ENCODE measurements around the gene C9orf57.
"Not testable (repeated sequence)": the region's sequence is repeated elsewhere in the genome, so short reads cannot be mapped to it uniquely, and the experiment has no call there.

The C9orf57 gene, protein sequence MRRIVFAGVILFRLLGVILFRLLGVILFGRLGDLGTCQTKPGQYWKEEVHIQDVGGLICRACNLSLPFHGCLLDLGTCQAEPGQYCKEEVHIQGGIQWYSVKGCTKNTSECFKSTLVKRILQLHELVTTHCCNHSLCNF

DNA sequence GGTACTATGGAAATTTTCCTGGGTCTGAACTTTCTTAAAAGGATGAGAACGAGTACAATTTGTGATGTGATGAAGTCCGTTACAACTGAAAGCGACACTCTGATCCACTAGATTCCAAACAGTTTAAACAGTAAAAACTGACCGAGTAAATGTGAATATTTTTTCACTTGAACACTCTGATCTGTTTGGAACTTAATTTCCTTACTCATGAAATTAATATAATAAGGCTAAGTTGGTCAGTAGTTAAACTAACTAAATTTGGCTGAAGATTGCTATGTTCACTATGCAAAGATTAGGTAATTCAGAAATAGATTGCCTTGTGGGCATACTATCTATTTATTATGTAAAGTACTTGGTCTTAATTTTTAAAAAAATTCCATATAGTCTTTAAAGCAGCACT, at the start of gene C9orf57:
TSS of gene C9orf57 (minus strand) at position 101 of the 400 bp plus-strand sequence. CDS start 1,282 bp downstream, outside the sequence.
- no peak for DNase-seq

DNA sequence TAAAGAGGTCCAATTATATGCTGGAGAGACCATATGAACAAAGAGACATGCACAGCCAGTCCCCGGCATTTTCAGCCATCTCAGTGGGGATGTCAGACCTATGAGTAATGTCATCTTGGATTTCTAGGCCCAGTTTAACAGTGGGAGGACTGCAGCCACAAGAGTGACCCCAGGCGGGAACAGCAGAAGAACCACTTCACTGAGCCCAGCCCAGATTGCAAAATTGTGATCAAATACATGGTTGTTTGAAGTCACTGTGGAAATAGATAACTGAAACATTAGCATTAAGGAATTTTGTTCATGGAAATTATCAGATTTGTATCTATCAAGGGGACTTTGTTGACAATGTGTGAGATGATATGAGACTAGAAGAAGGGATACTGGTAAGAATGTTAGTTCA, 42.1 kb upstream of the C9orf57 start:
- DNase-seq = no peak

- not testable (repeated sequence) for DNase-seq
Observed at GRCh38 chr9:72095520-72095919, 35.1 kb upstream of the C9orf57 start.

- DNase-seq = no peak
Observed at GRCh38 chr9:72092820-72093219, 32.4 kb upstream of the C9orf57 start.

GRCh38 chr9:72089451-72090130, 29.2 kb upstream of the C9orf57 start:
- DNase-seq = no peak

DNA sequence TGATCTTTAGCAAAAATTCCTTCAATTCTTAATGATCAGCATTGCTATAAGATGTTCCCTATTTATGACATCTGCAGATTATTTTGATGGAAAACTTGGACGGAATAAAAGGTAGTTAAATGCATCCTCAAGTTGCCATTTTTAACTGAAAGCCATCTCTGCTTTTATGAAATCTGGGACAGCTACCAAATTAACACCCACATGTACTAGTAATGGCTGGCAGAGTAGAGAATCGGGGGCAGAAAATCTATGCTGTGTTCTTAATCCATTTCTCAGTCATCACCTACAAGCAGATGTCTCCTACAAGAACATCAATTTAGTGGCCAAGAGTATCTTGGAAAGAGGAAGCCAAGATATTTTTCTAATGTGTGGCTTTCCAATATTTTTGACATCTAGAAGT, 22.1 kb upstream of the C9orf57 start:
- DNase-seq = no peak

- DNase-seq = not testable (repeated sequence)
Observed at GRCh38 chr9:72074666-72075065, 14.3 kb upstream of the C9orf57 start.

DNA sequence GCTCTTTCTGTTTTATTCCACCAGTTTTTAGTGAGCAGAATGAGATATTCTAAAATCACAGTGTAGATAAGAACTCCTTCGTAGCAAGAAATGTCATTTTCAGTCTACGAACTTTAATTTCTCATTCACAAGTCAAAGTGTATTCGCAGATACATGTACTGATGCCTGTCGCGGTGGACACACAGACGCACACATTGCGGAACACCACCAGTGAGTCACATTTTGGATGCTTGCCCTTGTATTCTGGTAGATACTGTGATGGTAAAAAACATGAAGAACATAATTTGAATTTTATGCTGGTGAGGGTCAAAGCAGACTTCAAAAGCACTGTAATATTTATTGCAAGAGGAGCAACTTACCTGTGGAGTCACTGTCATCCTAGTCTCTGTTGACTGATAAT, 4.7 kb upstream of the C9orf57 start:
- DNase-seq = no peak

DNA sequence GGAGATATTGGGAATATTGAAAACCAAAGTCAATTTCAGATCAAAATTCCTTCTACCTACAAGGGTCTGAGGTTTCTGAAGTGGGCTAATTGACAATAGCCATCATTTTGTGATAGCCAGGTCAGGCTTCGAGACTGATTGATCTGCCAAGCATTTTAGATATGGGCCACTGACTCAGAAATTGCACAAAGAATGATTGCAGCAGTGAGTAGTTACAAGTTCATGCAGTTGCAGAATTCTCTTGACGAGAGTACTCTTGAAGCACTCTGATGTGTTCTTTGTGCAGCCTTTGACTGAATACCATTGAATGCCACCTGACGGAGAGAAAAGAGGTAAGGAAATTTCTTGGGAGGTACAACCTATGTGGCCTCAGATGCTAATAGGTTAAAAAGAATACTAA, 8.3 kb downstream of the C9orf57 start:
- no peak for DNase-seq

- DNase-seq = no peak
Observed at GRCh38 chr9:72048850-72049249, 11.6 kb downstream of the C9orf57 start.

GRCh38 chr9:72046630-72047456, 13.6 kb downstream of the C9orf57 start:
- no peak for DNase-seq

DNA sequence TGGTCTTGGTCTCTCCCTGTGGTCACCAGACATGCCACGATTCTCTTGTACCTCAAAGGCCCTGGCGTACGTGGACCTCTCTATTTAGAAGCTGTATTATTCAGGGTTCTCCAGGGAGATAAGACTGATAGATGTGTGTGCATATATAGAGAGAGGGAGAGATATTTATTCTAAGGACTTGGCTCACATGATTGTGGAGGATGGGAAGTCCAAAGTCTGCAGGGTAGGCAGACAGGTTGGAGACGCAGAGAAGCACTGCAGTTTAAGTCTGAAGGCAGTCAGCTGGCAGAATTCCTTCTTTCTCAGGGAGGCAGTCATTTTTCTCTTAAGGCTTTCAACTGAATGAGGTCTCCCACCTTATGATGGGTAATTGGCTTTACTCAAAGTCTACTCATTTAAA, 16.3 kb downstream of the C9orf57 start:
- DNase-seq = no peak

DNA sequence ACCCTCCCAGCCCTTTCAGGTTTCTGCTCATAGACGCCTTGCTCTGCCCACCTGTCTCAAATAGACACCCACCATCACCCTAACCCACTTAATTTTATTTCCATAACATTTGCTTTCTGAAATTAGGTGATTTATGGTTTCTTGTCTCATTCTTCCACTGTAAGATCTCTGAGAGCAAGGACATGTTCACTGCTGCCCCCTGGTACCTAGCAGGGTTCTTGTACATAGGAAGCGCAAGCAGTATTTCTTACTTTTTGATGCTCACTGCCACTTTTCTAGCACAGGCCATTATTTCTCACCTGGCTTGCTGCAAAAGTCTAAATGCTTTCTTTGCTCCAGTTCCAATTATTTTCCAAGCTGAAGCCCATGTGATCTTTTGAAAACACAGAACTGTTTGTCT, 16.8 kb downstream of the C9orf57 start:
- no peak for DNase-seq

- no peak for DNase-seq
Observed at GRCh38 chr9:72042928-72043327, 17.5 kb downstream of the C9orf57 start.

DNA sequence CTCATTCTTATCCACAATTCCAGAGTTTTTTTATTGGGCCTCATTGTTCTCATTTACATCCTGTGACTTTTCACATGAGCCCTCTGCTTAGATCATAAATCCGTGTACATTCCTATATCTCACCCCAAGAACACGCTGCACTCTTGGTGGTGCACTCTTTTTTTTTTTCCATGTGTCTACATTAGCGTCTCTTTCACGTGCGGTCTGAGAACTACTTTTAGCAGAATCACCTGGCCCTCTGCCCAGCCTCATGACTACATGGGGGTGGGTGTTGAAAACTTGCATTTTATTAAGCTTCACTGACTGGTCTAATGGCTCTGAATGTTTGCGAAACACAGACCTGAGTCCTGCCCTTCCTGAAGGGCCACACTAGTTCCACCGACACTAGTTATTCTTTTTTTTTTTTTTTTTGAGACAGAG, 18.6 kb downstream of the C9orf57 start:
- no peak for DNase-seq

DNA sequence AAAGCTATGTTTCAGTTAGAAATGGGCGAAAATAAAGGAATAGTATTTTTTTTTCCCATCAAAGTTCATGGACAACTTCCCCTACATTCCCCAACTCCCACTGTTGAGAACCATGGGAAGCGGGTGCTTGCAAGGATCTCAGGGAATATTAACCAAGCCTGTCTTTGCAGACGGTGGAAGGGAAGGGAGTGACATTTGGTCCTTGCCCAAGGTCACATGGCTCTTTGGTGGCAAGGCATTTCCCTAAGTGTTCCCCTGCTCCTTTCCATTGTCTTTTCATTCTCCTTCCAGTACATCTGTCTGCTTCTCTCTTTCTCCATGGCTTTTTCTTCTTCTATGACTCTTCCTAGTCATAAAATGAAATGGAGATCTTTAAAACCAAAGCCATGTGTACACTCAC, 19.0 kb downstream of the C9orf57 start:
- DNase-seq = no peak

DNA sequence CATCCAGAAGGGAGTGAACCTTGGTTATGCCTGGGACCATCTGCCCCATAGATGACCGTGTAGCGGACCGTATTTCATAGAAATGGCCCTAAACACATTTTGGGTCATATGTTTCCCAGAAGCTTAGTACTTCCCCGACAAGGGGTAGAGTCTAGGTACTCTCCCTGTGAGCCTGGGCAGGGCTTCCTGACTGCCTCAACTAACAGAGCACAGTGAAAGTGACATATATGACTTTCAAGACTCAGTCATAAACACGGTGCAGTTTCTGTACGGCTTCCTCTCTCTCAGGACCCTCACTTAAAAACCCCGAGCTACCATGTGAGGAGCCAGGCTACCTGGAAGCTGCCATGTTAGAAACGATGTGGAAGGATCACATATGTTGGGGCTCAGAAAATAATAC, 20.9 kb downstream of the C9orf57 start:
- no peak for DNase-seq

DNA sequence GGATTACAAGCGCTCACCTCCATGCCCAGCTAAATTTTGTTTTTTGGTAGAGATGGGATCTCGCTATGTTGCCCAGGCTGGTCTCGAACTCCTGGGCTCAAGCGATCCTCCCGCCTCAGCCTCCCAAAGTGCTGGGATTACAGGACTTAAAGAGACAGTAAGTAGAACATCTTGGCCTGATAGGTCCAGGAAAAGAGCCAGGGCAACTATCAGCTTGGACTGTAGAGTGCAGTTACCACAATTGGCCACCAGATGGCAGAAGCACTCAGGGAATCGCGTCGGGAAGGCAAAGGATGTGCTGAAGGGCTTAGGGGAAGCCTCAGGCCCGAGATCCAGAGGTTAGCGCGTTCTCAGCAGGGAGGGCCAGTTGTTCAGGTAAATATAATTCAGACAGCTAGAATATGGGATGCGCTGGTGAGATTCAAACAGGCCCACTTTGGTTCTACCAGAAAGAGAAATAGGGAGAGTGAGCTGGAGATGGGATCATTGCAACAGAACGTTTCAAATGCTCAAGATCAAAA, 21.5 kb downstream of the C9orf57 start:
- DNase-seq = peak; percentile 37 to 64

DNA sequence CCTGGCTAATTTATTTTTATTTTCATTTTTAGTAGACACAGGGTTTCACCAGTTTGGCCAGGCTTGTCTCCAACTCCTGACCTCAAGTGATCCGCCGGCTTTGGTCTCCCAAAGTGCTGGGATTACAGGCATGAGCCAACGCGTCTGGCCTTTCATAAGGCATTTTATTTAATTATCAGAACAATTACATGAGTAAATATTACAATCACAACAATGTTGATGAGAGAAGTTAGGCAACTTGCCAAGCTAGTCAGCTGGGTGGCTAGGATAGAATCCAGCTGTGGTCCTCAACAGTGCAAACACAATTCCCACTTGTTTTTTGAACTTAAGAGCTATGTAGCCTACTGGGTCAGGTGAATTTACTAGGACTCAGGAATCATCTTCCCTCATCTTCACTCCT, 22.0 kb downstream of the C9orf57 start:
- no peak for DNase-seq

DNA sequence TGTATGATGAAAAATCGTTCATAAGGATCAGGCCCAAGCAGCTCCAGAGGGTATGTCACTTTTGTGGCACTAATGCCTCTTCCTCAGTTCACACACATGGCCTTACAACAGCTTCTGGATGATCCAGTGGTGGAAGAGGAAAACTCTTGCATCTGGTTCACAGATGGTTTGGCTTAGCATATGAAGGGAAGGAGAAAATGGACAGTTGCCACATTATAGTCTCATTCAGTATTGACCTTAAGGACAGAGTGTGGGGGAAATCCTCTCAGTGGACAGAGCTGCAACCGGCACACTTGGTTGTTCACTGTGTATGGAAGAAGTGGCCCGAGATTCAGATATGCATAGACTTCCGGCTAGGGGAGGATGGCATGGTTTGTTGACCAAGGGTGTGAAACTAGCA, 22.8 kb downstream of the C9orf57 start:
- no peak for DNase-seq

DNA sequence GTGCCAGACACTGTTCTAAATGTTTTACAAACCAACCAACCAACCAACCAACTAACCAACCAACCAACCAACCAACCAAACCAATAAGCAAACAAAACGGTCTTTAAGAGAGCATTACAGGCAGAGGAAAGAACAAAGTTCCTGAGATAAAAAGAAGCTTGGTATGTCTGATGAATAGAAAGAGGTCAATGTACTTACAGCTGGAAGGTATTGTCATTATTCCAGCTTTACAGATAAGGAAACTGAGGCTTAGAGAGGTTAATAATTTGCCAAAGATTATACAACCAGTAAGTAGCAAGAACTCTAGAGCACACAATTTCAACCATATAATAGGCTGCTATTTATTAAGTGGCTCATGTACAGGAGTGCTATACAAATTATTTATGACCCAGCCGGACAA, 29.6 kb downstream of the C9orf57 start:
- no peak for DNase-seq

- DNase-seq = no peak
Observed at GRCh38 chr9:72029986-72030385, 30.4 kb downstream of the C9orf57 start.

GRCh38 chr9:72025906-72026305, 34.5 kb downstream of the C9orf57 start:
- DNase-seq = no peak

GRCh38 chr9:72023596-72023995, 36.8 kb downstream of the C9orf57 start:
- no peak for DNase-seq

Measured in activated CD4-positive, alpha-beta T cell treated with anti-CD3 and anti-CD28 coated beads for 4 hours (primary cell).